ENCODE data around the gene NEK10. TPM values are rescaled to one million over a fixed set of nuclear protein-coding genes. Genes with fewer than 3 reads are reported as not detected.

The NEK10 gene
- total and polyA plus RNA-seq, 7 donors = 0.44 to 20.3 (median 11.4) TPM; not detected in 2

- intact Hi-C loops (cut with DNase I) = no loop called here
- Histone ChIP-seq H3K4me3 (no peak overlapping the region), H3K27me3 (no peaks in the 10 kb centered on the region), H3K36me3 (peaks cover 0 to 36% (median 2%) of the 10 kb centered on the region in 4 donors), H3K4me1 (peaks cover 0 to 11% (median 2%) of the 10 kb centered on the region in 4 donors), H3K9me3 (no peaks in the 10 kb centered on the region), H3K27ac (no peak overlapping the region)
- TF ChIP-seq CTCF (IDR thresholded peaks at IDR 0.05) (no peak), POLR2AphosphoS5 (IDR thresholded peaks at IDR 0.05) (no peak), EP300 (IDR thresholded peaks at IDR 0.05) (no peak), POLR2A (IDR thresholded peaks at IDR 0.05) (no peak)
- DNase-seq = no peak
Observed at GRCh38 chr3:27378331-27378730, 9.1 kb upstream of the NEK10 start.

GRCh38 chr3:27376109-27376772, 7.1 kb upstream of the NEK10 start:
- H3K4me1 ChIP-seq = peaks cover 0 to 9% (median 2%) of the 10 kb centered on the region in 4 donors
- H3K4me3 ChIP-seq = no peak overlapping the region
- 81% methylated on average over 6 of the region's 6 CpGs for WGBS, 2 donors
- H3K27ac ChIP-seq = no peak overlapping the region
- no peaks in the 10 kb centered on the region for H3K27me3 ChIP-seq
- H3K9me3 ChIP-seq = no peaks in the 10 kb centered on the region
- peaks cover 0 to 17% (median 2%) of the 10 kb centered on the region in 4 donors for H3K36me3 ChIP-seq
- no peak for TF ChIP-seq EP300 (IDR thresholded peaks at IDR 0.05)
- no peak for TF ChIP-seq POLR2AphosphoS5 (IDR thresholded peaks at IDR 0.05)
- no peak for TF ChIP-seq CTCF (IDR thresholded peaks at IDR 0.05)
- no peak for TF ChIP-seq POLR2A (IDR thresholded peaks at IDR 0.05)
- DNase-seq = no peak
- intact Hi-C loops (cut with DNase I) = no loop called here

- TF ChIP-seq EP300 (IDR thresholded peaks at IDR 0.05) (no peak), POLR2AphosphoS5 (IDR thresholded peaks at IDR 0.05) (no peak), CTCF (IDR thresholded peaks at IDR 0.05) (no peak), POLR2A (IDR thresholded peaks at IDR 0.05) (no peak)
- 54 to 88% methylated on average over 1 of the region's 1 CpG for WGBS, 2 donors
- intact Hi-C loops (cut with DNase I) = no loop called here
- H3K4me3 ChIP-seq = no peak overlapping the region
- peaks cover 0 to 11% (median 3%) of the 10 kb centered on the region in 4 donors for H3K4me1 ChIP-seq
- DNase-seq = no peak
- H3K27ac ChIP-seq = no peak overlapping the region
- no peaks in the 10 kb centered on the region for H3K9me3 ChIP-seq
- no peaks in the 10 kb centered on the region for H3K36me3 ChIP-seq
- H3K27me3 ChIP-seq = no peaks in the 10 kb centered on the region
Observed at GRCh38 chr3:27366062-27366591, 3.1 kb downstream of the NEK10 start.

- no peaks in the 10 kb centered on the region for H3K9me3 ChIP-seq
- TF ChIP-seq POLR2AphosphoS5 (IDR thresholded peaks at IDR 0.05) (no peak), EP300 (IDR thresholded peaks at IDR 0.05) (no peak), CTCF (IDR thresholded peaks at IDR 0.05) (no peak), POLR2A (IDR thresholded peaks at IDR 0.05) (no peak)
- H3K27ac ChIP-seq = peak overlapping the region in 2 of 4 donors; percentile 13 to 15
- H3K4me1 ChIP-seq = peaks cover 0 to 13% (median 3%) of the 10 kb centered on the region in 4 donors
- intact Hi-C loops (cut with DNase I) = no loop called here
- no peaks in the 10 kb centered on the region for H3K36me3 ChIP-seq
- DNase-seq = no peak
- H3K27me3 ChIP-seq = no peaks in the 10 kb centered on the region
- H3K4me3 ChIP-seq = no peak overlapping the region
- WGBS, 2 donors = 18 to 61% methylated on average over 7 of the region's 7 CpGs
Observed at GRCh38 chr3:27360113-27361078, 8.8 kb downstream of the NEK10 start.
